ENCODE data around the gene DNAH11.

GRCh38 chr7:21912305-21912704 lies 369.5 kb downstream of the DNAH11 start:
- no peak for TF ChIP-seq EZH2 (IDR thresholded peaks at IDR 0.05; ENCODE audit: borderline replicate concordance, low read length)
- TF ChIP-seq, protein P1, sequence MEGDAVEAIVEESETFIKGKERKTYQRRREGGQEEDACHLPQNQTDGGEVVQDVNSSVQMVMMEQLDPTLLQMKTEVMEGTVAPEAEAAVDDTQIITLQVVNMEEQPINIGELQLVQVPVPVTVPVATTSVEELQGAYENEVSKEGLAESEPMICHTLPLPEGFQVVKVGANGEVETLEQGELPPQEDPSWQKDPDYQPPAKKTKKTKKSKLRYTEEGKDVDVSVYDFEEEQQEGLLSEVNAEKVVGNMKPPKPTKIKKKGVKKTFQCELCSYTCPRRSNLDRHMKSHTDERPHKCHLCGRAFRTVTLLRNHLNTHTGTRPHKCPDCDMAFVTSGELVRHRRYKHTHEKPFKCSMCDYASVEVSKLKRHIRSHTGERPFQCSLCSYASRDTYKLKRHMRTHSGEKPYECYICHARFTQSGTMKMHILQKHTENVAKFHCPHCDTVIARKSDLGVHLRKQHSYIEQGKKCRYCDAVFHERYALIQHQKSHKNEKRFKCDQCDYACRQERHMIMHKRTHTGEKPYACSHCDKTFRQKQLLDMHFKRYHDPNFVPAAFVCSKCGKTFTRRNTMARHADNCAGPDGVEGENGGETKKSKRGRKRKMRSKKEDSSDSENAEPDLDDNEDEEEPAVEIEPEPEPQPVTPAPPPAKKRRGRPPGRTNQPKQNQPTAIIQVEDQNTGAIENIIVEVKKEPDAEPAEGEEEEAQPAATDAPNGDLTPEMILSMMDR (conservative IDR thresholded peaks at IDR 0.05 in 1 of 2, IDR thresholded peaks at IDR 0.05 in 1 of 2; ENCODE audit: extremely low read depth in 1 of 2, insufficient read depth in 1 of 2, low read depth in 1 of 2, low read length in 2 of 2): no peak
